ENCODE results near the gene PID1.
"Not testable (repeated sequence)": the region's sequence is repeated elsewhere in the genome, so short reads cannot be mapped to it uniquely, and the experiment has no call there.

The PID1 gene

GRCh38 chr2:229083606-229084340, 187.3 kb downstream of the PID1 start:
- Histone ChIP-seq H2BK120ac (ENCODE audit: insufficient read depth, low read length, poor library complexity) (no peak overlapping the region), H4K12ac (ENCODE audit: low read depth, low read length) (no peak overlapping the region), H2AFZ (ENCODE audit: insufficient read depth, low read length, poor library complexity) (no peak overlapping the region), H3K27ac (ENCODE audit: low read depth, low read length) (no peak overlapping the region), H2AK5ac (ENCODE audit: low read length) (no peak overlapping the region), H4K91ac (ENCODE audit: low read depth, low read length) (no peak overlapping the region), H3K4ac (ENCODE audit: low read depth, low read length) (no peak overlapping the region), H3K4me3 (ENCODE audit: low read depth, low read length) (no peak overlapping the region), H3K9me3 (ENCODE audit: insufficient read depth, low read depth, low read length) (no peaks in the 10 kb centered on the region), H3K4me2 (ENCODE audit: low read length) (no peak overlapping the region), H3K27me3 (ENCODE audit: insufficient read depth, low read length) (no peaks in the 10 kb centered on the region), H2BK12ac (ENCODE audit: low read length) (no peak overlapping the region), H3K14ac (ENCODE audit: low read length) (no peak overlapping the region), H3K79me2 (ENCODE audit: control insufficient read depth, insufficient read depth, low read length, poor library complexity) (no peaks in the 10 kb centered on the region), H2BK5ac (ENCODE audit: low read depth, low read length, poor library complexity) (no peak overlapping the region), H4K8ac (ENCODE audit: low read depth, low read length) (no peak overlapping the region), H3K9ac (ENCODE audit: low read length) (no peak overlapping the region), H3K4me1 (ENCODE audit: control insufficient read depth in 1 of 2, insufficient read depth in 2 of 2, low read length in 2 of 2) (peaks cover 0 to 5% of the 10 kb centered on the region in 2 experiments), H3K79me1 (ENCODE audit: low read length) (no peaks in the 10 kb centered on the region), H3K23ac (ENCODE audit: low read length) (no peak overlapping the region), H3K36me3 (ENCODE audit: control insufficient read depth in 1 of 2, insufficient read depth in 2 of 2, low read length in 2 of 2) (no peaks in the 10 kb centered on the region), H3K18ac (ENCODE audit: low read length) (no peak overlapping the region)
- DNase-seq = no peak
- WGBS (ENCODE audit: extremely low coverage, insufficient coverage, insufficient read length) = no CpG with 5 or more reads among the region's 5 CpGs

GRCh38 chr2:229081411-229081810, 189.7 kb downstream of the PID1 start:
- no peak overlapping the region for H2AK5ac ChIP-seq (ENCODE audit: low read length)
- H3K27me3 ChIP-seq (ENCODE audit: insufficient read depth, low read length) = no peaks in the 10 kb centered on the region
- no peaks in the 10 kb centered on the region for H3K4me1 ChIP-seq (ENCODE audit: control insufficient read depth in 1 of 2, insufficient read depth in 2 of 2, low read length in 2 of 2)
- no peak overlapping the region for H2AFZ ChIP-seq (ENCODE audit: insufficient read depth, low read length, poor library complexity)
- H3K18ac ChIP-seq (ENCODE audit: low read length) = no peak overlapping the region
- H4K91ac ChIP-seq (ENCODE audit: low read depth, low read length) = no peak overlapping the region
- no peak overlapping the region for H2BK12ac ChIP-seq (ENCODE audit: low read length)
- H3K23ac ChIP-seq (ENCODE audit: low read length) = no peak overlapping the region
- no peak overlapping the region for H3K27ac ChIP-seq (ENCODE audit: low read depth, low read length)
- no peaks in the 10 kb centered on the region for H3K9me3 ChIP-seq (ENCODE audit: insufficient read depth, low read depth, low read length)
- no peak overlapping the region for H4K8ac ChIP-seq (ENCODE audit: low read depth, low read length)
- no peak overlapping the region for H2BK120ac ChIP-seq (ENCODE audit: insufficient read depth, low read length, poor library complexity)
- H2BK5ac ChIP-seq (ENCODE audit: low read depth, low read length, poor library complexity) = no peak overlapping the region
- no peak overlapping the region for H3K4me3 ChIP-seq (ENCODE audit: low read depth, low read length)
- no peaks in the 10 kb centered on the region for H3K79me2 ChIP-seq (ENCODE audit: control insufficient read depth, insufficient read depth, low read length, poor library complexity)
- H3K4ac ChIP-seq (ENCODE audit: low read depth, low read length) = no peak overlapping the region
- H4K12ac ChIP-seq (ENCODE audit: low read depth, low read length) = no peak overlapping the region
- H3K4me2 ChIP-seq (ENCODE audit: low read length) = no peak overlapping the region
- no peak overlapping the region for H3K14ac ChIP-seq (ENCODE audit: low read length)
- H3K9ac ChIP-seq (ENCODE audit: low read length) = no peak overlapping the region
- no peaks in the 10 kb centered on the region for H3K36me3 ChIP-seq (ENCODE audit: control insufficient read depth in 1 of 2, insufficient read depth in 2 of 2, low read length in 2 of 2)
- no peaks in the 10 kb centered on the region for H3K79me1 ChIP-seq (ENCODE audit: low read length)
- no peak for DNase-seq
- no CpG with 5 or more reads among the region's 1 CpG for WGBS (ENCODE audit: extremely low coverage, insufficient coverage, insufficient read length)

- no peaks in the 10 kb centered on the region for H3K79me2 ChIP-seq (ENCODE audit: control insufficient read depth, insufficient read depth, low read length, poor library complexity)
- no peak overlapping the region for H4K91ac ChIP-seq (ENCODE audit: low read depth, low read length)
- no CpG with 5 or more reads among the region's 1 CpG for WGBS (ENCODE audit: extremely low coverage, insufficient coverage, insufficient read length)
- no peak overlapping the region for H2BK5ac ChIP-seq (ENCODE audit: low read depth, low read length, poor library complexity)
- no peak overlapping the region for H3K23ac ChIP-seq (ENCODE audit: low read length)
- no peak overlapping the region for H3K4me2 ChIP-seq (ENCODE audit: low read length)
- H2BK12ac ChIP-seq (ENCODE audit: low read length) = no peak overlapping the region
- H3K27me3 ChIP-seq (ENCODE audit: insufficient read depth, low read length) = no peaks in the 10 kb centered on the region
- no peak for DNase-seq
- H3K14ac ChIP-seq (ENCODE audit: low read length) = no peak overlapping the region
- H2AK5ac ChIP-seq (ENCODE audit: low read length) = no peak overlapping the region
- no peak overlapping the region for H4K12ac ChIP-seq (ENCODE audit: low read depth, low read length)
- no peak overlapping the region for H3K27ac ChIP-seq (ENCODE audit: low read depth, low read length)
- H3K18ac ChIP-seq (ENCODE audit: low read length) = no peak overlapping the region
- no peaks in the 10 kb centered on the region for H3K9me3 ChIP-seq (ENCODE audit: insufficient read depth, low read depth, low read length)
- H3K36me3 ChIP-seq (ENCODE audit: control insufficient read depth in 1 of 2, insufficient read depth in 2 of 2, low read length in 2 of 2) = no peaks in the 10 kb centered on the region
- no peaks in the 10 kb centered on the region for H3K4me1 ChIP-seq (ENCODE audit: control insufficient read depth in 1 of 2, insufficient read depth in 2 of 2, low read length in 2 of 2)
- H2BK120ac ChIP-seq (ENCODE audit: insufficient read depth, low read length, poor library complexity) = no peak overlapping the region
- no peak overlapping the region for H3K4me3 ChIP-seq (ENCODE audit: low read depth, low read length)
- no peak overlapping the region for H3K4ac ChIP-seq (ENCODE audit: low read depth, low read length)
- H2AFZ ChIP-seq (ENCODE audit: insufficient read depth, low read length, poor library complexity) = no peak overlapping the region
- no peaks in the 10 kb centered on the region for H3K79me1 ChIP-seq (ENCODE audit: low read length)
- H3K9ac ChIP-seq (ENCODE audit: low read length) = no peak overlapping the region
- H4K8ac ChIP-seq (ENCODE audit: low read depth, low read length) = no peak overlapping the region
Observed at GRCh38 chr2:229080172-229080571, 190.9 kb downstream of the PID1 start.

GRCh38 chr2:229076886-229077285, 194.2 kb downstream of the PID1 start:
- not testable (repeated sequence) for H2BK12ac ChIP-seq (ENCODE audit: low read length); H4K8ac ChIP-seq (ENCODE audit: low read depth, low read length); H3K79me2 ChIP-seq (ENCODE audit: control insufficient read depth, insufficient read depth, low read length, poor library complexity); H3K4me3 ChIP-seq (ENCODE audit: low read depth, low read length); H3K18ac ChIP-seq (ENCODE audit: low read length); H3K27me3 ChIP-seq (ENCODE audit: insufficient read depth, low read length); H3K79me1 ChIP-seq (ENCODE audit: low read length); H3K23ac ChIP-seq (ENCODE audit: low read length); H3K14ac ChIP-seq (ENCODE audit: low read length); H3K27ac ChIP-seq (ENCODE audit: low read depth, low read length); H2AFZ ChIP-seq (ENCODE audit: insufficient read depth, low read length, poor library complexity); H3K4ac ChIP-seq (ENCODE audit: low read depth, low read length); H3K36me3 ChIP-seq (ENCODE audit: control insufficient read depth in 1 of 2, insufficient read depth in 2 of 2, low read length in 2 of 2); H2BK5ac ChIP-seq (ENCODE audit: low read depth, low read length, poor library complexity); H4K12ac ChIP-seq (ENCODE audit: low read depth, low read length); H3K9ac ChIP-seq (ENCODE audit: low read length); H3K9me3 ChIP-seq (ENCODE audit: insufficient read depth, low read depth, low read length); H2AK5ac ChIP-seq (ENCODE audit: low read length); H2BK120ac ChIP-seq (ENCODE audit: insufficient read depth, low read length, poor library complexity); H3K4me1 ChIP-seq (ENCODE audit: control insufficient read depth in 1 of 2, insufficient read depth in 2 of 2, low read length in 2 of 2); DNase-seq; H3K4me2 ChIP-seq (ENCODE audit: low read length); H4K91ac ChIP-seq (ENCODE audit: low read depth, low read length)
- no CpG with 5 or more reads among the region's 2 CpGs for WGBS (ENCODE audit: extremely low coverage, insufficient coverage, insufficient read length)
